22Rv1 (cell line): Measurements from ENCODE around the gene BMPER.

ENCODE experiments used
- CTCF ChIP-seq: fragments of 450-650 bp; IDR thresholded peaks from 2 replicates; pipeline ENCODE4 v1.5.1; 2017; ENCODE audit warnings: mild to moderate bottlenecking
- ZFX ChIP-seq: fragments of 450-650 bp; IDR thresholded peaks from 2 replicates; pipeline ENCODE4 v1.6.1; 2017; ENCODE audit warnings: antibody characterized with exemption, borderline replicate concordance

GRCh38 chr7:34123316-34123715 is 218.0 kb downstream of the BMPER start:
- TF ChIP-seq CTCF (no peak), ZFX (no peak)
